Skin epidermis (tissue), 12 donors: ENCODE measurements around the gene AMPH.

Source experiments
- H3K27ac ChIP-seq, 21 experiments: fragments of 200-600 bp; sonication (generic) in 11 of 21; one replicate each; pipeline ENCODE4 v1.5.0; 2020; ENCODE audit warnings: mild to moderate bottlenecking in 3 of 21, inconsistent platforms in 2 of 21, moderate library complexity in 2 of 21
- H3K4me3 ChIP-seq, 7 experiments: fragments of 200-600 bp; sonication (generic) in 2 of 7; one replicate each; pipeline ENCODE4 v1.5.0; 2020; ENCODE audit warnings: inconsistent platforms in 2 of 7, mild to moderate bottlenecking in 2 of 7, moderate library complexity in 1 of 7

Gene AMPH

DNA sequence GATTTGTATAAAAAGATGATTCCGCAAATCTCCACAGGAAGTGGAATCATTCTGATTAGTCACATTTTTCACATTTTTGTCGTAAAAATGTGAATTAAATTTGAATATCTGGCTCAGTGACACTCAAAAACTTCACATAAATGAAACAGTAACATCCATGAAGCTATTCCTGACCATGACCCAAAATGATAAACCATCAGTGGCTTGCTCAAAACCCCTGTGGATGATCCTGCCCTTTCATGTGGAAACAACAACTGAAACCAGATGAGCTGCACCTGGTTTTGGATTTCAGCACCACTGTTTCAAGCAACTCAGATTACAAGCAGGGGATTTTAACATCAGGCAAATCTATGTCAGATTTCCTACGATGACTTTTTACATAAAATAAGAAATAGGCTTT, 80.3 kb downstream of the AMPH start:
- no peak overlapping the region for H3K27ac ChIP-seq
- H3K4me3 ChIP-seq, result no peak overlapping the region

DNA sequence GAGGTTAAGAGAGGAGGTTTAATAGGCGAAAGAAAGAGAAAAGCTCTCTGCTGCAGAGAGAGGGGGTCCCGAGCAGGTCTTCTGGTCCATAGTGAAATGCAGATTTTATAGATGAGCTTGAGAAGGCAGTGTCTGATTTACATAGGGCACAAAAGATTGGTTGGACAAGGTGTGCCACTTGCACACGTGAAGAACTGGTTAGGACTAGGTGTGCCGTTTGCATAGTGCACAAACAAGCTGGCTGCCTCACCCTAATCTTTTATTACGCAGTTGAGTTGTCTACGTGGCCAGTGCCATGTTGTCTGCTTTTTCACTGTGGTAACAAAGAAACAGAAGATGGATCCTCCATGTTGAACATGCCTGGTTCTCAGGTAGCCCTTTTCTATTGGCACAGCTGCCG, 82.6 kb downstream of the AMPH start:
- Histone ChIP-seq H3K4me3 (no peak overlapping the region), H3K27ac (no peak overlapping the region)

DNA sequence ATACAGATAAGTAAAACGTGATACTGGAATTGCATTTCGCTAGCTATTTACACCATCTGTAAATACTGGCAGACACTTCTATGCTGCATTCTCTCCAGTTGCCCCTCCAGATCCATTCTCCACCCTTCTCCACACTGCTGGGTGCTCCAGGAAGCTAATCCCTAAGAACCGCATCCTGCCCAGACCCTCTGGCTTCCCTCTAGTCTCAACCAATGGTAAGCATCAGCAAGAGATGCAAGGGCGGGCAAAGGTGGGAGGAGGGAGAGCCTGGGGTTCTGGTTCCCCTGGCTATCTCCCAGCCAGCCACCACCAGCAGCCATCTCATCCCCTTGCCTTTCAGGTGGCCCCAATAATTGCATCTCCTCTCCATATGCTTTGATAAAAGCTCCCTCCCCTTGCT, 84.4 kb downstream of the AMPH start:
- Histone ChIP-seq H3K27ac (no peak overlapping the region), H3K4me3 (no peak overlapping the region)

DNA sequence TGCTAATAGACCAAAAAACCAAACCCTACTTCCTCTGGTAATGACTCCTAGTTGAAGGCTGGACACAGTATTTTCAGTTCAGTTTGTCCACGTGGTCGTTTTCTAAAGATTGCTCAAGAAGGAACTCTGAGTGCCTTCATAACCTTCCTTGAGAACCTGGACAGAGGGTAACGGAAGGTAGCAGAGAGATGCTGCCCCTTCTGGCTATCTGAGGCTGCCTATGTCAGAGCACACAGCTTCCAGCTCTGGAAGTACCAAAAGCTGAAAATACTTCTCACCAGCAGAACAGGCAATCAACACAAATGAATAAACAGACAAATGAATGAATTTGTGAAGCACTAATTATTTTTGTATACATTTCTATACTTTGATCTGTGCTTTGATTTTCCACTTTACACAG, 85.2 kb downstream of the AMPH start:
- H3K4me3 ChIP-seq, result no peak overlapping the region

DNA sequence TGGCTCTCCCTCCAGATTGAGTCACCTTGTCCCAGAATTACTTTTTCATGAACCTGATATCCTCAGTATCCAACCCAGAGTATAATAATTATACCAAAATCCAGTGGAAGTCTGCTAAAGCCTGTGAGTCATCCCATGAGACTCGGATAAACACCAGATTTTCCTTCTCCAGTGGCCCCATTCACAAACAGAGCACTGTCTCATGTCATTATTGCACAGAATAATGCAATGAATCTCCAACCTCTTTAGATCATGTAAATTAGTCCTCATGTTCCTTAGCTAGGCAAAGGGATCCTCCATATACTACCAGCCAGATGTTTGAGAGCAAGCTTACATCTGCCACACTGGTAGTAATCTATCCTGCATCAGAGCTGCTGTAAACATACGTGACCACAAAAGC, 89.0 kb downstream of the AMPH start:
- Histone ChIP-seq H3K4me3 (no peak overlapping the region), H3K27ac (no peak overlapping the region)

More for the DNA sequence above, 85.2 kb downstream of the AMPH start:
- no peak overlapping the region for H3K27ac ChIP-seq

DNA sequence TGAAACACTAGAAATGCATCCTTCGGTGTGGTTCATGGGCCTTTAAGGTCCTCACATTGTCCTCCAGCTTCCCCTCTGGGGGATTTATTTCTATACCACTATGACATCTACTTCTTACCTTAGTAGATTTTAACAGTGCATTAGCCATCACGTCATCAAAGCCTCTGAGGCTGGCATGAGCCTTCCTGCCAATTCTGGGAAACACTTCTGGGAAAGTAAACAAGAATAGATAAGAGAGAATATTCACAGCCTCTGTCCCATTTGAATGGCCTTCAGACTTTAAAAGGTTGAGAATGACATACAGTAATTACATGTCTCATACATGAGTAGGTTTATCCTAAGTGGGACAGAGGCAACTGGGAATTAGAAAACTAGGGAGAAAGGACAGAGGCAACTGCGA, 89.7 kb downstream of the AMPH start:
- H3K4me3 ChIP-seq, result no peak overlapping the region
- H3K27ac ChIP-seq, result no peak overlapping the region

DNA sequence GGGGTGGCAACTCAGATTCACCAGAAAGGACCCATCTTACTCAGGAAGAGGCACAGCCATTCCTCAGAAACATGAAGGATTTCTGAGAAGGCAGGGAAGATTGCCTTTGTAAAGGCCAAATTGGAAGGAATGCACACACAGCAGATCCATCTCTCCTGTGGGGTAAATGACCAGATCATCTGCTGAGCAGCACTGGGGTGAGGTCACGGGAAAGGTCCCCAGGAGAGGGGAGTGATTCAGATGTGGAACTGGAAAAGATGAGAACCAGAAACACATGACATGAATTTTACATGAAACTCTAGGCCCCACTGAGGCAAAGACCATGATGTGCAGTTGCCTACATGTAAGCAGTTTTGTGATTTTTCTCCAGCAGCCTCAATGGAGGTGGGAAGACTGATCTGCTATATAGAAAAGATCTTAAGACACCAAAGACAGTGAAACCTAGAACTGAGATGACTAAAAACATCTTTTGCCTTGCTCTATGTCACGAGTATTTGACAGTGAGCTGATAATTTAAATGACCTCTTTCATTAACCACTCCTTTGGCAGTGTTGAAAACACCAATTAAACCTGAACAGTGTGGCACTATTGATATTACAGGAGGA, 91.6 kb downstream of the AMPH start:
- Histone ChIP-seq H3K27ac (peak overlapping the region in 1 of 21 experiments; percentile 16), H3K4me3 (no peak overlapping the region)

DNA sequence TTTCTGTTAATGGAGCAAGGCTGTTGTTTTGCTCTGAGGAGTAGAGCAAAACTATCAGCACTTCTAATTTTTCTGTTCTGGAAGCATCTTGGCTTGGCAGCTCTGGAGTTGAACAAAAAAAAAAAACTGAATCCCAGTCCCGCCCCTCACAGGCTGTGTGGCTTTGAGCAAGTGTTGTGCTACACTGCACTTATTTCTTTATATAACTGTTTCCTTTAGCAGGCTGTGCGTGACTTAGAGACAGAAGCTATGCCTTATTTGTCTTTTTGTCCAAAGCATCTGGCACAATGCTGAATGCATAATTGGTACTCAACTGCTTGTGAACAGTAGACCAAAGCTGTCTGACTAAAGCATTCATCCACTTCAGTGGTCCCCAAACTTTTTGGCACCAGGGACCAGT, 96.1 kb downstream of the AMPH start:
- Histone ChIP-seq H3K4me3 (no peak overlapping the region), H3K27ac (no peak overlapping the region)

DNA sequence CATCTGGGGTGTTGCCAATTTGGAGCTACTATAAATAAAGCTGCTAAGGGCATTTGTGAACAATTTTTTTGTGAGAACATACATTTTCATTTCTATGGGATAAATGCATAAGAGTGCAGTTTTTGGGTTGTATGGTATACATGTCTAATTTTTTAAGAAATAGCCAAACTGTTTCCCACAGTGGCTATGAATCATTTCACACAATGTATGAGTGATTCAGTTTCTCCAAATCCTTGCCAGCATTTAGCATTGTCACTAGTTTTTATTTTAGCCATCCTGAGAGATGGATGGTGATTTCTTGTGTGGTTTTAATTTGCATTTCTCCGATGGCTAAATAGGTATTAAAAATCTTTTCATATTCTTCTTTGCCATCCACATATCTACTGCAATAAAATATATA, 105.3 kb downstream of the AMPH start:
- H3K4me3 ChIP-seq, result no peak overlapping the region
- no peak overlapping the region for H3K27ac ChIP-seq

DNA sequence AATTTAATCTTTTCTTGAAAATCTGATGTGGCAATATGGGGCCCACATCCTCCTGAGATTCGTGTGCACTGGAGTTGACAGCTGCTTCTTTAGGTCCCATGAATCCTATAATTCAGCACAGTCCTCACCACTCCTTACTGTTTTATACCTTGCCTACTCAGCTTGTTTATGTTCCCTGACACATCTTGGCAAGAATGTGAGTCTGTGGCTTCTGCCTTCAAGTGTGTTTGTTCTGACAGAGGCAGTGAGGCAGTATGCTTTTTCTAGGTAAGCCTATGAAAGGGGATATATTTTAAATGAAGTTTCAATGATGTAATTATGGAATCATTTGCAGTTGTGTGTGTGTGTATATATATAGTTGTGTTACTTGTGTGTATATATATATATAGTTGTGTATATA, 106.4 kb downstream of the AMPH start:
- Histone ChIP-seq H3K4me3 (no peak overlapping the region), H3K27ac (no peak overlapping the region)

DNA sequence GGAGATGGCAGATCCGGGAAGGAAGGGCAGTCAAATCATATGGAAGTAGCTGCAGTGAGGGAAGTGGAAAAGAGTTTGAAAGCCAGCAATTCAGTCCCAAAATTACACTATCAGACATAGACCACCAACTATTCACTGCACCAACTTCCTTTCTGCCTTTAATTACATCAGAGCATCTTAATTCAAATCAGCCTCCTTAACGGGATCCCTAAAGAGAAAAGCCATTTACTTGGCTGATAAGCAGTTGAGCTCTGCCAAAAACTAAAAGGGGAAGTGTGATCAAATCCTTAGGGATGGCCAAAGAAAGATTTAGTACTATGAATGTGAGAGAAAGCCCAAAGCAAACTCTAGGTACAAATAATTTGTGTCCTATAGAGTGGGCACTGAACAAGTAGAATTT, 110.4 kb downstream of the AMPH start:
- Histone ChIP-seq H3K27ac (no peak overlapping the region), H3K4me3 (no peak overlapping the region)

DNA sequence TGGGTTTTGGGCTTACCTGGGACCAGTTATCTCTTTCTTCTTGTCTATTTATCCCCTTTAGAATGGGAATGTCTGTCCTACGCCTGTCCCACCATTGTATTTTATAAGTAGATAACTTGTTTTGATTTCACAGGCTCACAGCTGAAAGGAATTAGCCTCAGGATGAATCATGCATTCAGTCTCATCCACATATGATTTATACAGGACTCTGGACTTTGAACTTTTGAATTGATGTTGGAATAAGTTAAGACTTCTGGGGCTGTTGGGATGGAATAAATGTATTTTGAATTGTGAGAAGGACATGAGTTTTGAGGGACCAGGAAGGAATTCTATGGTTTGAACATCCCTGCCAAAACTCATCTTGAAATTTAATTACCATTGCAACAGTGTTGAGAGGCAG, 112.6 kb downstream of the AMPH start:
- Histone ChIP-seq H3K4me3 (no peak overlapping the region), H3K27ac (no peak overlapping the region)

DNA sequence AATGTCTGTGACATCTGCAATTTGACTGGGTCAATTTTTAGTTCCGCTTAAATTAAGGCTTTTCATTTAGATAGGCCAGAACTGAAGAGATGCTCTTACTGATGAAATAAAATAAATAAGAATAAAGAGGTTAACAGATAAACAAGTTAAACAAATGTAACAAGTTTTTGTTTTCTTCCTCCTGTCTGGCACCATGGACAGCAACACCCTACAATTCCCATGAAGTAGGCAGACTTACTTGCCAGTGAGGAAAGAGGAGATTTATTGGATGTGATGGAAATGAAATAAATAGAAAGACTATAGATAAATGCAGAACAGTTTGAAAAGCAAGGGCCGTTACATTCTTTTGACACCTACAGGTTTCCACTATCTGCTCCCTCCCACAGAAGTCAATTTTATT, 118.5 kb downstream of the AMPH start:
- no peak overlapping the region for H3K27ac ChIP-seq
- H3K4me3 ChIP-seq, result no peak overlapping the region

DNA sequence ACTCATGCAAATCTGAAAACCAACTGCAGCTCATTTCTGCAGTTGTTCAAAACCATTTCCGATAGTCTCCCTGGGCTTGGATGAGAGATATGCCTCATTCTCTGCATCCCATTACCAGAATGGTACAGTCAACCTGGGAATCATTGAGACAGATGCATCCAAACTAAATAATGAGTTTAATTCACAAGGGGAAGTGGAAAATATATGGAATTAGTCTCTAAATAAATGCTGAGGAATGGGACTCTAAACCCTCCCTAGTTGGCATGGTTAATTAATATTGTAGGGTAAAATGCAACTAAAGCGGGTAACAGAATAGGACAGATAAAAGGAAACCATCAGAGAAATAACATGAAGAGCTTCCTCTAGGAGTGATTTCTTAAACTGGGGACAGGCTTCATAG, 118.9 kb downstream of the AMPH start:
- Histone ChIP-seq H3K27ac (no peak overlapping the region), H3K4me3 (no peak overlapping the region)

DNA sequence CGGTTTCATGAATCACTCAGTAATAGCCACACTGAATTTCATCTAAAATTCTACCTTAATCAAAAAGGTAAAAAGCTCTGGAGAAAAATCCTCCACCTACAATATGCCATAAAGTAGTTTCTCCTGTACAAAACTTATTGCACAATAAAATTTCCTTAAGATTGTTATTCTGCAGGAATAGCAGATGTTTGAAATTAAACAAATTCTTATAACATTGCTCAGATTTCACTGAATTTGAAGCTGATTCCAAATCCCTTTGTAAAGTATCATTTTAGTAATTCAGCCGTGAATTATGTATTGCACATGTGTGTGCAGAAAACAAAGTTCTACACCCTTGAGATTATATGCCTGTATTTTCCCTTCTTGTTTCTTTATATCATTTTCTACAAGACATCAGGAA, 123.8 kb downstream of the AMPH start:
- Histone ChIP-seq H3K27ac (no peak overlapping the region), H3K4me3 (no peak overlapping the region)

DNA sequence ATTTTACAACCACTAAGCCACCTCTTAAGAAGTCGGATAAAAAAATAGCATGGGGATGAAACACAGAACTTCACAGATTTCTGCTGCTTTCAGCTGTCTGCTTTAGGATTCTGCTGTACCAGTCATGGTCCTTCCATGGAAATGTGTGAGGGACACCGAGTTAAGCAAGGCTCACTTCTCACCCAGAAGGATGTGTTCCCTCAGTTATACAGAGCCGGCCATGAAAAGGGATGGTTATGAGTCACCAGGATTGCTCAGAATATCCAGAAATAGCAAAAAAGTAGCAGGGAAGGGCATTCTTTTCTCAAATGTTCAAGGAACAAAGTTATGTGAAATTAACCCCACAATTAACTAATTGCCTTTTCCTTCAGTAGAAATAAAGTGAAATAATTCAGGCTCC, 124.4 kb downstream of the AMPH start:
- peak overlapping the region in 1 of 21 experiments; percentile 37 for H3K27ac ChIP-seq

DNA sequence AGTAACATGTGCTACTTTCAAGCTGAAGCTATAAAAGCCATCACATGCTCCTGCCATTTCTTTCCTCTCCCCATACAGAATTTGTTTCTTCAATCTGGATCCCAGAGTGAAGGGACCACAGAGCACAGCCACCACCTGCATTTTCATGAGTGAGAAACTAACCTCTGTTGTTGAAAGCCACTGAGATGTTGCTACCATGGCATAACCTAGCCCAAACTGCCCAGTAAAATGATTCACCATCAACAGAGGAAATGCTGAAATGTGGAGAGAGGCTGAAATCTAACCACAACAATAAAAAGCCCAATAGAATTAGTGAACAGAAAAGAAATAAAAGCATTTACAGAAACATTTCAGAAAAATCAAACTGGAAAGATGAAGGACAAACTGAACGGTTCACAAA, 125.2 kb downstream of the AMPH start:
- Histone ChIP-seq H3K4me3 (no peak overlapping the region), H3K27ac (peak overlapping the region in 2 of 21 experiments; percentile 37 to 54)

More for the DNA sequence above, 124.4 kb downstream of the AMPH start:
- no peak overlapping the region for H3K4me3 ChIP-seq

DNA sequence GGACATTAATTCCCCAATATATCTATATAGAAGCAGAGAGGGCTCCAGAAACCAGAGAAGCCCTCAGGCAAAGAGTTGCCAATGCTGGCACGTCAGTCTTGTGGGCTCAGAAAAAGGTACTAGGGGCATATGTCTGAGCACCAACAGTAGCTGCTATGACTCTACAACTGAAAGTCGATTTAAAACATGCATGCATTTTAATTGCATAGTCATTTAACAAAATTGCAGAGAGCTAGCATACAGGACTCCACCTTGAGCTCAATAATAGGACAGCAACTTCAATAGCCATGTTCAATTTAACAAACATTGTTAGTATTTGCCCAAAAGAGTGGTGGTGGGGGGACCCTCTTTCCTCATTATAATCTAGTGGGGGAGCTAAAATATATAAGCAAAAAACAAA, 126.5 kb downstream of the AMPH start:
- Histone ChIP-seq H3K27ac (no peak overlapping the region), H3K4me3 (no peak overlapping the region)

DNA sequence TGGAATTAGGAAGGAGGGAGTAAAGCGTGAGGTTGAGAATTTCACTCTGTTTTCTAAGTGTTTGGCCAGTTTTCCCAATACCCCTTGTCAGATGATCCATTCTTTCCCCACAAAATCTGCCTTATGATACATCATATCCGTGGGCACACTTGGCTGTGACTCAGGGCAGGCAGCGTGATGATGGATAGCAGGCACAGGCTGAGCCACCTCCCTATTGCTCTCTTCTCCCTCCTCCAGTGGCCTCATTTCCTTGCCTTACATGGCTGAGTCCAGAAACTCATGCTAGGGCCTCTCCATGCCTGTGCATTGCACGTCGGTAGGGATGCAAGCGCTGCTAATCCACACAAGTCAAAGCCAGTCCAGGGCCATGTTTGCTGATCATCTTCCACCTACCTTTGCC, 128.3 kb downstream of the AMPH start:
- Histone ChIP-seq H3K27ac (no peak overlapping the region), H3K4me3 (no peak overlapping the region)

DNA sequence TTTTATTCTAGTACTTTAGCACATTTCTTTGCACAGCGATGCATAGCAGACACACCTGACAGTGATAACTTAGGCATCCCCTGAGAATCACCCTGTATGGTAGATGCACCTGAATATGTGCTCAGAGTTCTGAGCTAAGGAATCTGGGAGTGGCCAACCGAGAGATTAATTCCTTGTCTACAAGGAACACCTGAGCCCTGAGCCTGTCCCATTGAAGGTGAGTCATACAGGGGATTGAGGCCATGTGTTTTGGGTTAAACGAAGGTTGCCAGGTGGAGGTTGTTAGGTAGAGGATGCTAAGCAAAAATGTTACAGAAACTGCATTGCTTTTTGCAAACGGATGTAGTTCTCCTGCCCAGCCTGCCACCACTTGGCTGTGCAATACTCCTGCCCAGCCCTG, 128.9 kb downstream of the AMPH start:
- no peak overlapping the region for H3K4me3 ChIP-seq
- no peak overlapping the region for H3K27ac ChIP-seq

DNA sequence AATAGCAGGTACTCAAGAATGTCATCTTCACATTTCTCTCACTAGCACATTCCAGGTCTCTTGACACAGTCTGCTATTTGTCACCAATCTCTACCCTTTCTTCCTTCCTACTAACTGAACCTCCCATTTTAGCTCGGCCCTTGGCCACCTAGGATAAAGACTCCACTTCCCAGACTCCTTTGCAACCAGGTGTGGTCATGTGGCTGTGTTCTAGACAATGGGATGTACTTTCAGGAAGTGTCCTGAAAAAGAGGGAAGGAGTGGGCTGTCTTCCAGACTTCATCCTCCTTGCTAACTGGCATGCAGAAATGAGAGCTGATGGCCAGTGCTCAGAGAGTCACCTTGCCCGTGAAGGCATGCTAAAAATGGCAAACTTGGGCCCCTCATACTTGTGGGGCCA, 139.2 kb downstream of the AMPH start:
- no peak overlapping the region for H3K4me3 ChIP-seq
- no peak overlapping the region for H3K27ac ChIP-seq

DNA sequence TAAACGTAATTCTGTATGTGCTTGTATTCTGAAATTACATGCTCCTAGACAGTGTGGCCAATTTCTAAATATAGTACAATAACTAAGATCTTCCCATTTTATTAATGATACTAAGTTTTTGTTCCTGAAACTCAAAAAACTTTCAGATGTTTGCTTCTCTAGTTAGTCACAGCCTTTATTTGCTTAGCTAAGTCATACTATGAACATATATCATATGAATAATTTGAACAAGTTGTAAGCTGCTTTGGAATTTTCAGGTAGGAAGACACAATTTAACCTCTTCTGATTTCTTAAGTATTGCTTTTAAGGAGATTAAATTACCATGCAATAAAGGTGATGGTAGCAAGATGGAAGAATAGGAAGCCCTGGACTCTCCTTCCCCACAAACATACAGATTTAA, 148.7 kb downstream of the AMPH start:
- Histone ChIP-seq H3K4me3 (no peak overlapping the region), H3K27ac (no peak overlapping the region)

DNA sequence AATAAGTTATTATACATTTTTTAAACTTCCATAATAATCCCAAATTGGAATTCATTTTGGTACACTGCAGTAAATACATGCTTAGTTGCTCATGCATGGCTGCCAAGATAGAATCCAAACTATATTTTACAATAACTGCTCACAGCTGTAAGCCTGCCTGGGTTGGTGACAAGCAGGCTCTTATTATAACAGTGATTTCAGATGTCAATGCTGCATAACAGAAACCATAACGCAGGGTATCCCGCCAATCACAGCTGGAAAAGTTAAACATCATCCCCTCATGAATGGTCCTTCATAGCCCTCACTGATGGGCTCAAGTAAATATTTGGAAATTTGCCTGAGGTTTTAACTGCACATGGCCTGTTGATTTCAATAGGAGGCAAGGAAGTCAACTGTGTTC, 149.8 kb downstream of the AMPH start:
- Histone ChIP-seq H3K4me3 (no peak overlapping the region), H3K27ac (no peak overlapping the region)
